HG02642 (cell line): Measurements from ENCODE around the gene TMEM134.
"Not testable (repeated sequence)": the region's sequence is repeated elsewhere in the genome, so short reads cannot be mapped to it uniquely, and the experiment has no call there.

Experiments
- ATAC-seq: cut with Tn5 transposase; IDR thresholded peaks from one replicate; pipeline ENCODE4 v1.9.1; 2021; ENCODE audit warnings: mild to moderate bottlenecking; ENCODE audit not compliant: unreplicated experiment, poor library complexity

The TMEM134 gene

GRCh38 chr11:67468759-67469507 lies at the start of gene TMEM134:
Gene TMEM134, minus strand, starts transcription at chr11:67469251. Its CDS starts 59 bp downstream, at chr11:67469192.
- peak; percentile 74 for ATAC-seq

GRCh38 chr11:67517784-67518552 lies 48.9 kb upstream of the TMEM134 start:
- ATAC-seq: no peak

- no peak for ATAC-seq
Measured at GRCh38 chr11:67516806-67517205, 47.8 kb upstream of the TMEM134 start.

GRCh38 chr11:67514116-67514515 lies 45.1 kb upstream of the TMEM134 start:
- no peak for ATAC-seq

GRCh38 chr11:67511558-67511957 lies 42.5 kb upstream of the TMEM134 start:
- not testable (repeated sequence) for ATAC-seq

GRCh38 chr11:67510023-67510345 lies 40.9 kb upstream of the TMEM134 start:
- ATAC-seq: no peak

- ATAC-seq: peak; percentile 49
Measured at GRCh38 chr11:67508486-67509121, 39.6 kb upstream of the TMEM134 start.

- ATAC-seq: peak; percentile 75
Measured at GRCh38 chr11:67507864-67508485, 38.9 kb upstream of the TMEM134 start, which contains the start of gene CDK2AP2. Gene CDK2AP2, minus strand, starts transcription at chr11:67508162. Its CDS starts 80 bp downstream, at chr11:67508082.

GRCh38 chr11:67507242-67507863 lies 38.3 kb upstream of the TMEM134 start:
- ATAC-seq: no peak

GRCh38 chr11:67506426-67507051 lies 37.5 kb upstream of the TMEM134 start:
- no peak for ATAC-seq

- peak; percentile 30 for ATAC-seq
Measured at GRCh38 chr11:67505605-67506396, 36.8 kb upstream of the TMEM134 start.

- ATAC-seq: peak; percentile 16
Measured at GRCh38 chr11:67504950-67505581, 36.0 kb upstream of the TMEM134 start, which contains the start of gene PITPNM1. Gene PITPNM1, minus strand, starts transcription at chr11:67505363. Its CDS starts 1,183 bp downstream, at chr11:67504180.

- ATAC-seq: no peak
Measured at GRCh38 chr11:67504005-67504949, 35.2 kb upstream of the TMEM134 start.

GRCh38 chr11:67503119-67504004 lies 34.3 kb upstream of the TMEM134 start:
- ATAC-seq: no peak

GRCh38 chr11:67502328-67502979 lies 33.4 kb upstream of the TMEM134 start:
- no peak for ATAC-seq

- no peak for ATAC-seq
Measured at GRCh38 chr11:67501854-67502253, 32.8 kb upstream of the TMEM134 start.
